ENCODE measurements around the gene GAPDH. TPM values are rescaled to one million over a fixed set of nuclear protein-coding genes. Genes with fewer than 3 reads are reported as not detected.

GAPDH gene
- total RNA-seq, 1 donor from 2014 or later, result 5,167 TPM

- H4K20me1 ChIP-seq (ENCODE audit: insufficient read depth, low read length), result peaks cover 12% of the 10 kb centered on the region
- TF ChIP-seq, protein P1, sequence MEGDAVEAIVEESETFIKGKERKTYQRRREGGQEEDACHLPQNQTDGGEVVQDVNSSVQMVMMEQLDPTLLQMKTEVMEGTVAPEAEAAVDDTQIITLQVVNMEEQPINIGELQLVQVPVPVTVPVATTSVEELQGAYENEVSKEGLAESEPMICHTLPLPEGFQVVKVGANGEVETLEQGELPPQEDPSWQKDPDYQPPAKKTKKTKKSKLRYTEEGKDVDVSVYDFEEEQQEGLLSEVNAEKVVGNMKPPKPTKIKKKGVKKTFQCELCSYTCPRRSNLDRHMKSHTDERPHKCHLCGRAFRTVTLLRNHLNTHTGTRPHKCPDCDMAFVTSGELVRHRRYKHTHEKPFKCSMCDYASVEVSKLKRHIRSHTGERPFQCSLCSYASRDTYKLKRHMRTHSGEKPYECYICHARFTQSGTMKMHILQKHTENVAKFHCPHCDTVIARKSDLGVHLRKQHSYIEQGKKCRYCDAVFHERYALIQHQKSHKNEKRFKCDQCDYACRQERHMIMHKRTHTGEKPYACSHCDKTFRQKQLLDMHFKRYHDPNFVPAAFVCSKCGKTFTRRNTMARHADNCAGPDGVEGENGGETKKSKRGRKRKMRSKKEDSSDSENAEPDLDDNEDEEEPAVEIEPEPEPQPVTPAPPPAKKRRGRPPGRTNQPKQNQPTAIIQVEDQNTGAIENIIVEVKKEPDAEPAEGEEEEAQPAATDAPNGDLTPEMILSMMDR (IDR thresholded peaks at IDR 0.05; ENCODE audit: insufficient read depth, low read depth, low read length), result no peak
- no peak for TF ChIP-seq EZH2 (IDR thresholded peaks at IDR 0.05; ENCODE audit: insufficient read depth, low read length)
- no peak overlapping the region for H3K9ac ChIP-seq (ENCODE audit: low read length)
- no peak overlapping the region for H3K27ac ChIP-seq (ENCODE audit: low read depth, low read length)
- no peak overlapping the region for H3K4me3 Mint-ChIP-seq (ENCODE audit: unreplicated experiment)
- H3K4me2 ChIP-seq (ENCODE audit: low read length), result no peak overlapping the region
- DNase-seq (ENCODE audit: low read depth) (no peak), FAIRE-seq (no peak)
- H3K36me3 ChIP-seq (ENCODE audit: insufficient read depth, low read length), result peaks cover 48% of the 10 kb centered on the region
- H3K9me3 Mint-ChIP-seq (ENCODE audit: unreplicated experiment), result no peaks in the 10 kb centered on the region
- no peaks in the 10 kb centered on the region for H3K27me3 ChIP-seq (ENCODE audit: insufficient read depth, low read length)
- H3K4me1 Mint-ChIP-seq (ENCODE audit: low read depth, unreplicated experiment), result peaks cover 25% of the 10 kb centered on the region
- H3K27ac Mint-ChIP-seq (ENCODE audit: unreplicated experiment), result peak overlapping the region; percentile 99
- no peaks in the 10 kb centered on the region for H3K9me3 ChIP-seq (ENCODE audit: insufficient read depth, low read depth, low read length)
- peaks cover 30% of the 10 kb centered on the region for H3K36me3 Mint-ChIP-seq (ENCODE audit: low read depth, unreplicated experiment)
- H3K79me2 ChIP-seq (ENCODE audit: insufficient read depth, low read length), result peaks cover 14% of the 10 kb centered on the region
- H3K27me3 Mint-ChIP-seq (ENCODE audit: low read depth, unreplicated experiment), result no peaks in the 10 kb centered on the region
- H3K4me1 ChIP-seq (ENCODE audit: insufficient read depth, low read length), result peaks cover 25% of the 10 kb centered on the region
- no peak overlapping the region for H2AFZ ChIP-seq (ENCODE audit: low read depth, low read length)
- H3K4me3 ChIP-seq (ENCODE audit: insufficient read depth, low read depth, low read length), result no peak overlapping the region
These were observed 3.6 kb upstream of the GAPDH start for GRCh38 chr12:6530576-6531260.

DNA sequence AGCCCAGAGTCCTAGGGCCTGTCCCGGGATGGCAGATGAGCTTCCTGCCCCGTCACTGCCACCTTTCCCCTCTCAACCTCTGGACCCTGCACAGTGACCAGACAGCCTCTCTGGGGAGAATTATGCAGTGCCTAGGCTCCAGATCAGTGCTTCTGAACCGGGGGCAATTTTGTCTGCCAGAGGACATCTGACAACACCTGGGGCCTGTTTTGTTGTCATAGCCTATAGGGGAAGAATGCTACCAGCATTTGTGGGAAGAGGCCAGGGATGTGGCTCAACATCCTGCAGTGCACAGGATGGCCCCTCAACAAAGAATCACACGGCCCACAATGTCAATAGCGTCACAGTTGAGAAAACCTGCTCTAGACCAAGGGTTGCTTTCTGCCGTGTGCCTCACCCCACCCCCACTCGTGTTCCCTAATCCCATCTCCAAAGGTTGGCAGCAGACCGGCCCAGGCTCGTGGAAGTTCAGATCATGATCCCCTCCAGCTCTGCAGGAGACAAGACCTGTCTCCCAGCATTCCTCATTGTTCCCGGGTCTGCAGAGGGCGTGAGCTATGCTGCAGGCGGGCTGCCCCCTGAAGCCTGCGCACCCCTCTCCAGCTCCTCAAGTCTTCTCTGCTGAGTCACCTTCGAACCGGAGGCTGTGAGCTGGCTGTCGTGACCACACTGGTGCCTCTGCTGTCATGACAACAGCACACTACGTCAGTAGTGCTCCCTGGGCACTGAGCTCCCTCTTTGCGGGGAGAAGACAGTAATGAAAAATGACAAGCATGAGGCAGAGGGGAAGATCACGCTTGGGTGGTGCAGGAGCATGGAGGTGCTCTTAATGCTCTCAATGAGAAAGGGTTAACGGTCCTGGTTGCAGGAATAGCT lies 2.0 kb upstream of the GAPDH start:
- Histone ChIP-seq H3K4me3 (ENCODE audit: insufficient read depth, low read depth, low read length) (peak overlapping the region; percentile 95), H3K4me2 (ENCODE audit: low read length) (peak overlapping the region; percentile 99), H3K79me2 (ENCODE audit: insufficient read depth, low read length) (peaks cover 30% of the 10 kb centered on the region), H4K20me1 (ENCODE audit: insufficient read depth, low read length) (peaks cover 28% of the 10 kb centered on the region), H3K27me3 (ENCODE audit: insufficient read depth, low read length) (no peaks in the 10 kb centered on the region), H3K9me3 (ENCODE audit: insufficient read depth, low read depth, low read length) (no peaks in the 10 kb centered on the region), H3K9ac (ENCODE audit: low read length) (peak overlapping the region; percentile 98), H3K27ac (ENCODE audit: low read depth, low read length) (peak overlapping the region; percentile 94), H3K36me3 (ENCODE audit: insufficient read depth, low read length) (peaks cover 49% of the 10 kb centered on the region), H2AFZ (ENCODE audit: low read depth, low read length) (peak overlapping the region; percentile 23), H3K4me1 (ENCODE audit: insufficient read depth, low read length) (peaks cover 38% of the 10 kb centered on the region)
- Mint-ChIP-seq H3K4me3 (ENCODE audit: unreplicated experiment) (peak overlapping the region; percentile 87), H3K36me3 (ENCODE audit: low read depth, unreplicated experiment) (peaks cover 26% of the 10 kb centered on the region), H3K27ac (ENCODE audit: unreplicated experiment) (peak overlapping the region; percentile 99), H3K27me3 (ENCODE audit: low read depth, unreplicated experiment) (no peaks in the 10 kb centered on the region), H3K4me1 (ENCODE audit: low read depth, unreplicated experiment) (peaks cover 25% of the 10 kb centered on the region), H3K9me3 (ENCODE audit: unreplicated experiment) (no peaks in the 10 kb centered on the region)
- FAIRE-seq (peak; percentile 37), DNase-seq (ENCODE audit: low read depth) (peak; percentile 99)
- TF ChIP-seq, protein P1 (IDR thresholded peaks at IDR 0.05; ENCODE audit: insufficient read depth, low read depth, low read length), result no peak
- TF ChIP-seq EZH2 (IDR thresholded peaks at IDR 0.05; ENCODE audit: insufficient read depth, low read length), result no peak

Measured in astrocyte (in vitro differentiated cells and primary cell).